Measurements from ENCODE around the gene PRXL2B. TPM values are rescaled to one million over a fixed set of nuclear protein-coding genes. Genes with fewer than 3 reads are reported as not detected.

PRXL2B gene
- total RNA-seq, 4 donors from 2014 or later, result 8.2 to 33.9 (median 11.3) TPM

- Histone ChIP-seq H3K27ac (no peak overlapping the region), H3K36me3 (no peaks in the 10 kb centered on the region), H3K4me3 (no peak overlapping the region), H3K4me1 (peaks cover 0 to 24% (median 0%) of the 10 kb centered on the region in 3 donors), H3K9me3 (no peaks in the 10 kb centered on the region), H3K27me3 (peaks cover 0 to 66% (median 0%) of the 10 kb centered on the region in 4 donors)
- no peak for TF ChIP-seq CTCF (IDR thresholded peaks at IDR 0.05)
- no peak for TF ChIP-seq POLR2A (IDR thresholded peaks at IDR 0.05)
- WGBS, 2 donors, result 54 to 86% methylated on average over 5 of the region's 15 CpGs
- DNase-seq, result no peak
- intact Hi-C loops (cut with DNase I), result no loop called here
Observed at GRCh38 chr1:2606396-2606880, 19.9 kb downstream of the PRXL2B start.

- Histone ChIP-seq H3K27me3 (peaks cover 0 to 68% (median 0%) of the 10 kb centered on the region in 4 donors), H3K27ac (no peak overlapping the region), H3K4me1 (peaks cover 0 to 24% (median 0%) of the 10 kb centered on the region in 3 donors), H3K36me3 (no peaks in the 10 kb centered on the region), H3K4me3 (no peak overlapping the region), H3K9me3 (no peaks in the 10 kb centered on the region)
- no peak for DNase-seq
- intact Hi-C loops (cut with DNase I), result no loop called here
- 75 to 77% methylated on average over 10 to 19 of the region's 36 CpGs for WGBS, 2 donors
- TF ChIP-seq CTCF (IDR thresholded peaks at IDR 0.05) (no peak), POLR2A (IDR thresholded peaks at IDR 0.05) (no peak)
Observed at GRCh38 chr1:2606881-2607621, 20.5 kb downstream of the PRXL2B start.

GRCh38 chr1:2607641-2608091, 21.1 kb downstream of the PRXL2B start:
- Histone ChIP-seq H3K4me3 (no peak overlapping the region), H3K36me3 (no peaks in the 10 kb centered on the region), H3K4me1 (peaks cover 0 to 24% (median 0%) of the 10 kb centered on the region in 3 donors), H3K9me3 (no peaks in the 10 kb centered on the region), H3K27ac (no peak overlapping the region), H3K27me3 (peaks cover 0 to 69% (median 0%) of the 10 kb centered on the region in 4 donors)
- TF ChIP-seq POLR2A (IDR thresholded peaks at IDR 0.05) (no peak), CTCF (IDR thresholded peaks at IDR 0.05) (no peak)
- DNase-seq, result no peak
- intact Hi-C loops (cut with DNase I), result no loop called here
- WGBS, 2 donors, result 78 to 85% methylated on average over 3 to 10 of the region's 13 CpGs

GRCh38 chr1:2609319-2610035, 22.9 kb downstream of the PRXL2B start:
- 74% methylated on average over 21 of the region's 34 CpGs; no CpG with 5 or more reads in 1 of the 2 donors for WGBS, 2 donors
- peaks cover 0 to 66% (median 0%) of the 10 kb centered on the region in 4 donors for H3K27me3 ChIP-seq
- H3K27ac ChIP-seq, result no peak overlapping the region
- H3K9me3 ChIP-seq, result peaks cover 0 to 10% (median 3%) of the 10 kb centered on the region in 3 donors
- intact Hi-C loops (cut with DNase I), result no loop called here
- TF ChIP-seq CTCF (IDR thresholded peaks at IDR 0.05), result no peak
- no peak for TF ChIP-seq POLR2A (IDR thresholded peaks at IDR 0.05)
- peaks cover 0 to 24% (median 0%) of the 10 kb centered on the region in 3 donors for H3K4me1 ChIP-seq
- H3K36me3 ChIP-seq, result no peaks in the 10 kb centered on the region
- no peak for DNase-seq
- H3K4me3 ChIP-seq, result no peak overlapping the region
